Keratinocyte (primary cell): ENCODE data around the gene SELENOW. TPM values are rescaled to one million over a fixed set of nuclear protein-coding genes. Genes with fewer than 3 reads are reported as not detected.

Experiments
- DNase-seq: peaks from one replicate; pipeline ENCODE4 v3.0.0-alpha.2; 2011; ENCODE audit warnings: low read depth, missing footprints, low spot score
- FAIRE-seq: peaks from 2 replicates; lab custom pipeline; 2011; peaks lifted over from hg19 to GRCh38; lab: Jason Lieb, UNC
- H2AFZ ChIP-seq: 2 replicates; pipeline ENCODE4 v1.6.0; 2012; ENCODE audit warnings: low read length, control low read depth, inconsistent platforms; ENCODE audit not compliant: control insufficient read depth
- H3K27ac ChIP-seq: 2 replicates; pipeline ENCODE4 v1.5.1; 2011; ENCODE audit warnings: low read length; ENCODE audit not compliant: control insufficient read depth, insufficient read depth
- H3K27me3 ChIP-seq: 3 replicates; pipeline ENCODE4 v1.6.0; 2011; ENCODE audit warnings: low read length; ENCODE audit not compliant: control insufficient read depth, insufficient read depth; ENCODE audit errors: extremely low read depth
- H3K36me3 ChIP-seq, 2 experiments: 2 replicates in 1 of 2; 3 replicates in 1 of 2; pipeline ENCODE4 v1.5.1; 2011; ENCODE audit warnings: low read length in 2 of 2, mild to moderate bottlenecking in 1 of 2; ENCODE audit not compliant: control insufficient read depth in 2 of 2, insufficient read depth in 2 of 2; ENCODE audit errors: extremely low read depth in 1 of 2
- H3K4me1 ChIP-seq: 3 replicates; pipeline ENCODE4 v1.5.1; 2011; ENCODE audit warnings: low read length; ENCODE audit not compliant: control insufficient read depth, insufficient read depth; ENCODE audit errors: extremely low read depth
- H3K4me2 ChIP-seq: 3 replicates; pipeline ENCODE4 v1.6.0; 2011; ENCODE audit warnings: low read depth, low read length; ENCODE audit not compliant: control insufficient read depth, insufficient read depth; ENCODE audit errors: extremely low read depth
- H3K4me3 ChIP-seq, 3 experiments: fragments of 200-600 bp in 1 of 3; sonication (generic) in 1 of 3; 2 replicates in 2 of 3; 3 replicates in 1 of 3; pipeline ENCODE4 v1.5.1; 2011 to 2016; ENCODE audit warnings: low read length in 3 of 3, mild to moderate bottlenecking in 3 of 3, control low read depth in 2 of 3, inconsistent platforms in 1 of 3, low read depth in 1 of 3, mixed read lengths in 1 of 3, mixed run types in 1 of 3, moderate library complexity in 1 of 3; ENCODE audit not compliant: control insufficient read depth in 2 of 3, insufficient read depth in 2 of 3; ENCODE audit errors: extremely low read depth in 1 of 3
- H3K79me2 ChIP-seq: 2 replicates; pipeline ENCODE4 v1.6.0; 2012; ENCODE audit warnings: low read length; ENCODE audit not compliant: control insufficient read depth, insufficient read depth
- H3K9ac ChIP-seq: 3 replicates; pipeline ENCODE4 v1.6.0; 2011; ENCODE audit warnings: low read length; ENCODE audit not compliant: control insufficient read depth, insufficient read depth; ENCODE audit errors: extremely low read depth
- H3K9me1 ChIP-seq: 3 replicates; pipeline ENCODE4 v1.6.0; 2011; ENCODE audit warnings: low read length; ENCODE audit not compliant: control insufficient read depth, insufficient read depth; ENCODE audit errors: extremely low read depth
- H3K9me3 ChIP-seq: 2 replicates; pipeline ENCODE4 v1.5.1; 2012; ENCODE audit warnings: low read depth, low read length; ENCODE audit not compliant: control insufficient read depth
- H4K20me1 ChIP-seq: 3 replicates; pipeline ENCODE4 v1.6.0; 2011; ENCODE audit warnings: low read length; ENCODE audit not compliant: control insufficient read depth, insufficient read depth; ENCODE audit errors: extremely low read depth
- CTCF ChIP-seq, 3 experiments: IDR thresholded peaks in 1 of 3; conservative IDR thresholded peaks in 1 of 3; optimal IDR thresholded peaks in 1 of 3; 2 replicates in 2 of 3; 3 replicates in 1 of 3; pipeline versions ENCODE3 to v1.5.1; 2011; ENCODE audit warnings: low read length in 3 of 3, mild to moderate bottlenecking in 3 of 3, moderate library complexity in 2 of 3, control low read depth in 1 of 3, inconsistent platforms in 1 of 3; ENCODE audit not compliant: insufficient read depth in 2 of 3; ENCODE audit errors: extremely low read depth in 1 of 3
- EZH2 ChIP-seq: IDR thresholded peaks from one replicate; pipeline ENCODE4 v1.6.1; 2012; ENCODE audit warnings: inconsistent platforms, mild to moderate bottlenecking, low read length, moderate library complexity
- dilution Hi-C: fragments of 300-500 bp; cut with MboI; formaldehyde crosslinking; loops from one replicate; pipeline ENCODE4 v1.7.0; 2020; ENCODE audit warnings: low sequenced_read_pairs; ENCODE audit not compliant: extremely low pct_ligation_motif_present
- polyA plus RNA-seq, 5 experiments: library from polyadenylated mRNA; depleted of rRNA in 3 of 5; stranded (reverse) in 3 of 5; stranded (forward) in 1 of 5; unstranded in 1 of 5; fragments of >200 nt; gene quantifications; 1 replicate in 1 of 5; 2 replicates in 3 of 5; 3 replicates in 1 of 5; pipeline versions ENCODE4 v1.2.1 to v1.2.3, GENCODE V29; 2011 to 2012; ENCODE audit warnings: missing spikeins in 2 of 5, low read depth in 1 of 5, low replicate concordance in 1 of 5

Gene SELENOW
- polyA plus RNA-seq, 1 donor (not counting 4 experiments of a cell fraction or from before 2014, with no cell fraction given), result 509 TPM

DNA sequence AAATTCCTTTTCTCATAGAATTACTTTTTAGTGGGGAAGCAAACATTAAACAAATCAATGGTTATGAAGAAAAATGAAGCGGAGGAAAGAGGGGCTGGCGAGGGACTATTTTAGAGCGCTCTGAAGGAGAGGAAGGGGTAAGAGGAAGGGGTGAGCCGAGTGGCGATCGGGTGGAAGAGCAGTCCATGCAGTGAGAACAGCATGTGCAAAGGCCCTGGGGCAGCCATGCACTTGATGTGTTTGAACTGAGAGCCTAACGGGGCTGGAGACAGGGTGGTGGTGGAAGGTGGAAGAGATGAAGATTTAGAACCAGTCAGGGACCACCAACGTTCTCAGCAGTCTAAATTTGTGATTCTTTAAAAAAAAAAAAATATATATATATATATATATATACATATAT, 47.6 kb upstream of the SELENOW start:
- H3K4me3 ChIP-seq, result no peak overlapping the region
- H3K79me2 ChIP-seq, result peaks cover 25% of the 10 kb centered on the region
- H3K36me3 ChIP-seq, result peaks cover 20 to 39% of the 10 kb centered on the region in 2 experiments
- H3K27me3 ChIP-seq, result no peaks in the 10 kb centered on the region
- peaks cover 31% of the 10 kb centered on the region for H3K4me1 ChIP-seq
- dilution Hi-C loops, result no loop called here
- no peaks in the 10 kb centered on the region for H3K9me3 ChIP-seq
- no peak overlapping the region for H2AFZ ChIP-seq
- H3K27ac ChIP-seq, result peak overlapping the region; percentile 20
- TF ChIP-seq EZH2, result no peak
- TF ChIP-seq CTCF (optimal IDR thresholded peaks at IDR 0.05 in 1 of 3, IDR thresholded peaks at IDR 0.05 in 1 of 3, conservative IDR thresholded peaks at IDR 0.05 in 1 of 3; ENCODE audit: extremely low read depth in 1 of 3, insufficient read depth in 2 of 3, low read length in 3 of 3), result no peak
- H3K4me2 ChIP-seq, result no peak overlapping the region
- H3K9me1 ChIP-seq, result no peaks in the 10 kb centered on the region
- peaks cover 2% of the 10 kb centered on the region for H4K20me1 ChIP-seq
- DNase-seq (no peak), FAIRE-seq (no peak)
- H3K9ac ChIP-seq, result no peak overlapping the region

DNA sequence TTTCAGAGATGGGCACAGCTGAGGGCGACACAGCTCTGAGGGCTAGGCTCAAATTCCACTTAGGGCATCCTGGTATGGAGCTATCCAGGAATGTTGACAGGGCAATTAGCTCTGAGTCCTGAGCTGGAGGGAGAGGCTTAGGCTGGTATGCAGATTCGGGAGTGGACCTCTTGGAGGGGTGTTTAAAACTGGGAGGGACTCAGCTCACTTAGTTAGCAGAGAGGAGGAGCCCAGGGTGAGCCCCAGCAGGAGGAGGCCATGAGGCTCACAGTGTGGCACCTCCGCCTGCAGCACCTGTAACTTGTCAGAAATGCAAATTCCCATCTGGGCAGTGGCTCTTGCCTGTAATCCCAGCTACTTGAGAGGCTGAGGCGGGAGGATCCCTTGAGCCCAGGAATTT, 43.4 kb upstream of the SELENOW start:
- Histone ChIP-seq H3K79me2 (peaks cover 19% of the 10 kb centered on the region), H3K9me1 (no peaks in the 10 kb centered on the region), H2AFZ (no peak overlapping the region), H3K4me1 (peaks cover 6% of the 10 kb centered on the region), H3K9me3 (no peaks in the 10 kb centered on the region), H3K27ac (no peak overlapping the region), H3K9ac (no peak overlapping the region), H3K36me3 (peaks cover 27 to 30% of the 10 kb centered on the region in 2 experiments), H3K4me2 (no peak overlapping the region), H3K27me3 (no peaks in the 10 kb centered on the region), H3K4me3 (no peak overlapping the region), H4K20me1 (peaks cover 2% of the 10 kb centered on the region)
- no peak for TF ChIP-seq CTCF (optimal IDR thresholded peaks at IDR 0.05 in 1 of 3, IDR thresholded peaks at IDR 0.05 in 1 of 3, conservative IDR thresholded peaks at IDR 0.05 in 1 of 3; ENCODE audit: extremely low read depth in 1 of 3, insufficient read depth in 2 of 3, low read length in 3 of 3)
- TF ChIP-seq EZH2, result no peak
- no peak for DNase-seq
- dilution Hi-C loops, result no loop called here
- FAIRE-seq, result no peak
